Jurkat, Clone E6-1 (cell line): Measurements from ENCODE around the gene RNU1-3.
"Not testable (repeated sequence)": the region's sequence is repeated elsewhere in the genome, so short reads cannot be mapped to it uniquely, and the experiment has no call there.

Source experiments
- DNase-seq: peaks from one replicate; pipeline ENCODE4 v3.0.0-alpha.2; 2011; ENCODE audit warnings: low read depth, low spot score
- H3K4me3 ChIP-seq: 2 replicates; pipeline ENCODE4 v1.5.1; 2011; ENCODE audit warnings: mild to moderate bottlenecking, low read length, control low read depth, moderate library complexity

The RNU1-3 gene

GRCh38 chr1:16643476-16644192 lies 23.1 kb downstream of the RNU1-3 start:
- peak overlapping the region; percentile 96 for H3K4me3 ChIP-seq
- DNase-seq: not testable (repeated sequence)

GRCh38 chr1:16643001-16643411 lies 23.7 kb downstream of the RNU1-3 start:
- peak overlapping the region; percentile 96 for H3K4me3 ChIP-seq
- not testable (repeated sequence) for DNase-seq

GRCh38 chr1:16642025-16642966 lies 24.5 kb downstream of the RNU1-3 start:
- H3K4me3 ChIP-seq, DNase-seq: not testable (repeated sequence)

GRCh38 chr1:16641159-16641975 lies 25.4 kb downstream of the RNU1-3 start:
- not testable (repeated sequence) for DNase-seq, H3K4me3 ChIP-seq

- DNase-seq, H3K4me3 ChIP-seq: not testable (repeated sequence)
Measured at GRCh38 chr1:16639091-16640031, 27.4 kb downstream of the RNU1-3 start.

GRCh38 chr1:16637941-16638778 lies 28.6 kb downstream of the RNU1-3 start:
- DNase-seq: not testable (repeated sequence)

GRCh38 chr1:16636551-16637195 lies 30.1 kb downstream of the RNU1-3 start:
- not testable (repeated sequence) for DNase-seq, H3K4me3 ChIP-seq

More at GRCh38 chr1:16637941-16638778, 28.6 kb downstream of the RNU1-3 start:
- H3K4me3 ChIP-seq: not testable (repeated sequence)

- DNase-seq, H3K4me3 ChIP-seq: not testable (repeated sequence)
Measured at GRCh38 chr1:16635959-16636358, 30.8 kb downstream of the RNU1-3 start.

- H3K4me3 ChIP-seq, DNase-seq: not testable (repeated sequence)
Measured at GRCh38 chr1:16633540-16634282, 33.0 kb downstream of the RNU1-3 start.

- not testable (repeated sequence) for DNase-seq, H3K4me3 ChIP-seq
Measured at GRCh38 chr1:16632044-16632850, 34.5 kb downstream of the RNU1-3 start.

GRCh38 chr1:16631248-16632043 lies 35.3 kb downstream of the RNU1-3 start:
- DNase-seq: no peak
- no peak overlapping the region for H3K4me3 ChIP-seq

- DNase-seq: no peak
- no peak overlapping the region for H3K4me3 ChIP-seq
Measured at GRCh38 chr1:16630661-16631247, 36.0 kb downstream of the RNU1-3 start.

GRCh38 chr1:16629916-16630530 lies 36.7 kb downstream of the RNU1-3 start:
- DNase-seq, H3K4me3 ChIP-seq: not testable (repeated sequence)
